Right ventricle myocardium superior (tissue), 1 donor: ENCODE data around the gene PPP1R12C. TPM values are rescaled to one million over a fixed set of nuclear protein-coding genes. Genes with fewer than 3 reads are reported as not detected.
"Not testable (repeated sequence)": the region's sequence is repeated elsewhere in the genome, so short reads cannot be mapped to it uniquely, and the experiment has no call there.

Source experiments
- ATAC-seq: fragments of 200-7000 bp; cut with Tn5 transposase; one replicate; pipeline ENCODE4 v1.9.1; 2020; ENCODE audit warnings: mild to moderate bottlenecking; ENCODE audit not compliant: poor library complexity
- DNase-seq: peaks from one replicate; pipeline ENCODE4 v3.0.0-alpha.2; 2020
- intact Hi-C: fragments of 100-400 bp; cut with DNase I; formaldehyde crosslinking; loops from one replicate; pipeline ENCODE4 v1.11.2; 2022
- total RNA-seq: library from RNA; stranded (reverse); fragmentation: NEBNext Ultra II Directional; extraction: Animal tissue kit (Norgen Biotek cat#: 25700); gene quantifications from one replicate; pipeline ENCODE4 v1.2.1, GENCODE V29; 2021
- donor health status: DM: no; HTN: yes; CAD: no; lungs with severe emphysema.

Gene PPP1R12C
- total RNA-seq, 1 donor from 2014 or later = 126 TPM

- intact Hi-C loops = no loop called here
- DNase-seq (no peak), ATAC-seq (no peak)
Observed at GRCh38 chr19:55067869-55068268, 49.6 kb downstream of the PPP1R12C start.

- DNase-seq = no peak
- no peak for ATAC-seq
- intact Hi-C loops = no loop called here
Observed at GRCh38 chr19:55066107-55066709, 51.2 kb downstream of the PPP1R12C start.

- DNase-seq, intact Hi-C loops, ATAC-seq: not testable (repeated sequence)
Observed at GRCh38 chr19:55065516-55065915, 51.9 kb downstream of the PPP1R12C start.

DNA sequence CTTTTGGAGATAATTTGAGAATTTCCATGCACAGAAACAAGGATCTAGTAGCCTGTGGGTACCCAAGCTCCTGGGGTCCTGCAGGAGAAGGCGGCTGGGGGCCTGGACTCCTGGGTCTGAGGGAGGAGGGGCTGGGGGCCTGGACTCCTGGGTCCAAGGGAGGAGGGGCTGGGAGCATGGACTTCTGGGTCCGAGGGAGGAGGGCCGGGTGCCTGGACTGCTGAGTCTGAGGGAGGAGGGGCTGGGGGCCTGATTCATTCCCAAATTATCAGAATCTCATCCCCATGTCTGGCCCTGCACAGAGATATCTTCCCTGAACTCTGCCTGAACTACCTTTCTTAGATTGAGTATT is 54.0 kb downstream of the PPP1R12C start:
- DNase-seq = no peak
- ATAC-seq = no peak
- intact Hi-C loops = no loop called here

- intact Hi-C loops = no loop called here
- peak; percentile 100 for ATAC-seq
- peak; percentile 99 for DNase-seq
Observed at GRCh38 chr19:55062735-55063491, 54.5 kb downstream of the PPP1R12C start, which contains the start of gene RDH13. Gene RDH13 (minus strand): TSS chr19:55063148. CDS start chr19:55063032, 116 bp downstream.

DNA sequence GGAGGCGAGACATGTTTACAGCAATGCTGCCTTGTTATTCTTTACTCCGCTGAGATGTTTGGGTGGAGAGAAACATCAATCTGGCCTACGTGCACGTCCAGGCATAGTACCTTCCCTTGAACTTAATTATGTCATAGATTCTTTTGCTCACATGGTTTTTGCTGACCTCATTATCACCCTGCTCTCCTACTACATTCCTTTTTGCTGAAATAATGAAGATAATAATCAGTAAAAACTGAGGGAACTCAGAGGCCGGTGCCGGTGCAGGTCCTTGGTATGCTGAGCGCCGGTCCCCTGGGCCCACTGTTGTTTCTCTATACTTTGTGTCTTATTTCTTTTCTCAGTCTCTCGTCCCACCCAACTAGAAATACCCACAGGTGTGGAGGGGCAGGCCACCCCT is 57.1 kb downstream of the PPP1R12C start:
- DNase-seq, intact Hi-C loops: not testable (repeated sequence)

DNA sequence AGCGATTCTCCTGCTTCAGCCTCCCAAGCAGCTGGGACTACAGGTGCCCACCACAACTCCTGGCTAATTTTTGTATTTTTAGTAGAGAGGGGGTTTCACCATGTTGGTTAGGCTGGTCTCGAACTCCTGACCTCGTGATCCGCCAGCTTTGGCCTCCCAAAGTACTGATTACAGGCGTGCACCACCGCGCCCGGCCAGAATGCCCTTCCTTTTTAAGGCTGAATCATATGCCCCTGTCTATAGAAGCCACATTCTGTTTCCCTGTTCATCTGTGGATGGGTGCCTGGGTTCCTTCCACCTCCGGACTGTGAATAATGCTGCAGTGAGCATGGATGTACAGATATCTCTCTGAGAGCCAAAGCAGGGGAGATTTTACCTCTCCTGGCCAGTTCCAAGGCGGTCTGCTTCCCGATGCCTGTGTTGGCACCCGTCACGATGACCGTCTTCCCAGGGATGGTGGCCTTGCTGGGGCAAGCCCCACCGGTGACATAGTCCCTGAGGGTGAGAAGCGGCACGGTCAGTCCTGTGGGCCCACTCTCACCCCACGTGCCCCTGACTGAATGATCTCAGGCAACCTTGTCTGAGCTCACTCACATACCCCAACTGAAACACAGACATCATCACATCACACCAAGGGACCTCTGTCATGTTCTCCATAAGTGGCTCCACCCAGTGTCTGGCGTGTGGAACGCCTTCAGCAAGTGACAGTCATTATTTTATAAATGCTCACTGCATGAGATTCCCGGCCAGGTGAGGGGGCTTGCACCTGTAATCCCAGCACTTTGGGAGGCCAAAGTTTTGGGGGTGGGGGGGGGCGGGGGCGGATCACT is 58.4 kb downstream of the PPP1R12C start:
- no peak for ATAC-seq
- no peak for DNase-seq
- intact Hi-C loops = no loop called here

More for the DNA sequence above, 57.1 kb downstream of the PPP1R12C start:
- not testable (repeated sequence) for ATAC-seq

GRCh38 chr19:55056827-55057226 is 60.6 kb downstream of the PPP1R12C start:
- intact Hi-C loops = no loop called here
- DNase-seq = no peak
- ATAC-seq = no peak

GRCh38 chr19:55053735-55054134 is 63.7 kb downstream of the PPP1R12C start:
- intact Hi-C loops = no loop called here
- ATAC-seq (no peak), DNase-seq (no peak)

GRCh38 chr19:55050749-55051532 is 66.5 kb downstream of the PPP1R12C start:
- ATAC-seq = no peak
- intact Hi-C loops = no loop called here
- no peak for DNase-seq

DNA sequence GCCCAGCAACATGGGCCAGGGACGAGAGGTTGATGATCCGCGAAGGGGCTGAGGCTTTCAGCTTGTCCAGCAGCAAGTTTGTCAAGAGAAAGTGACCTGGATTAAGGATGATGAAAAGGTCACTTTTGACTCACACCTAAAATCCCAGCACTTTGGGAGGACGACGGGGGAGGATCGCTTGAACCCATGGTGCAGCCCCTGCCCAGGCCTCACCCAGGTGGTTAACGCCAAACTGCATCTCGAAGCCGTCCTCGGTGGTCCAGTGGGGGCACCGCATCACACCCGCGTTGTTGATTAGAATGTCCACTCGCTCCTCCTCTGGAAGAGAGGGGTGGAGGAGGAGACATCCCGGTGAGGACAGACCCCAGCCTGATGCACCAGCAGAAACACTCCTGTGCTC is 69.0 kb downstream of the PPP1R12C start:
- intact Hi-C loops = no loop called here
- DNase-seq (no peak), ATAC-seq (no peak)

GRCh38 chr19:55047951-55048350 is 69.5 kb downstream of the PPP1R12C start:
- intact Hi-C loops = no loop called here
- ATAC-seq (no peak), DNase-seq (no peak)

- no peak for ATAC-seq
- intact Hi-C loops = no loop called here
Observed at GRCh38 chr19:55046975-55047622, 70.3 kb downstream of the PPP1R12C start.

DNA sequence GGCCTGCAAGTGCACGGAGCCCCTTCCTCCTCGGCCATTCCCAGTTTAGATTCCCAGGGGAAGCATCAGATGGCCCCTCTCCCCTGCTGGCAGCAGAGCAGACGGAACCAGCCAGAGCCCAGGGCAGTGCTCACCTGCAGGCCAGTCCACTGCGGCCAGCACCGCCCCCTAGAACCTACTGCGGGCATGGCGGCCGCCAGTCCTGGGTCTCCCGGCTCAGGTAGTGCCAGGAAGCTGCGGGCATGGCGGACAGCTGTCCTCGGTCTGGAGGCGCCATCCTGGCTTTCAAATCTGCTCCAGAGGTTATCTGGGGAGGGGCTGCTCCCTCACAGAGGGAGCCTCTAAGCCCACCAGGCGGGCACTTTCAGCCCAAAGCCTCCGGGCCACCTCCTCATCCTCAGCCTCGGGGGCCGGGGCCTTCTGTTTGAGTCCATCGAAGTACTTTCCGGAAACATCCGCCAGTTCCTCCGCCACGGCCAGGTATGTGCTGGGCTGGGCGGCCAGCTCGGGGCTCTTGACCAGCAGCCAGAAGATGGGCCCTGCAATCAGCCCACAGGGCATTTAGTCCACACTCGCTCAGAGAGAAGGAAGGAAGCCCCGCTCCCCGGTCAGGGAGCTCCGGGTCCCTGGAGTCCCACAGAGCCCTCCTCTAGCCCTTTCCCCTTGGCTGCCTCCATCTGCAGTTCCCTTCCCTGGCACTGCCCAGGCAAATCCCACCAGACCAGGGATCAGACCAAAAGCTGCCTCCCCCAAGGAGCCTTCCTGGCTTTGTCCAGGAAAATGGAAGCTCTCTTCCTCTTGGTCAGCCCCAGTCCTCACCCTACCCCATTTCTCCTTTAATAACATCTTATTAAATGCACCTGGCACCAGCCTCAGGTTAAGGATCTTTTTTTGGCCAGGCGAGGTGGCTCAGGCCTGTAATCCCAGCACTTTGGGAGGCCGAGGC is 72.4 kb downstream of the PPP1R12C start:
- DNase-seq (no peak), ATAC-seq (no peak)
- intact Hi-C loops = no loop called here

More at GRCh38 chr19:55046975-55047622, 70.3 kb downstream of the PPP1R12C start:
- DNase-seq = no peak

GRCh38 chr19:55044286-55044685 is 73.2 kb downstream of the PPP1R12C start:
- no peak for DNase-seq
- no peak for ATAC-seq
- intact Hi-C loops = no loop called here

- DNase-seq (no peak), ATAC-seq (no peak)
- intact Hi-C loops = no loop called here
Observed at GRCh38 chr19:55042688-55043087, 74.7 kb downstream of the PPP1R12C start.

GRCh38 chr19:55042344-55042678 is 75.1 kb downstream of the PPP1R12C start:
- DNase-seq (no peak), ATAC-seq (no peak)
- intact Hi-C loops = no loop called here
